Transverse colon (tissue), 4 donors: ENCODE results near the gene CYP26A1. TPM values are rescaled to one million over a fixed set of nuclear protein-coding genes. Genes with fewer than 3 reads are reported as not detected.

ENCODE experiments used
- DNase-seq: peaks from one replicate; pipeline ENCODE4 v3.0.0-alpha.2; 2019
- H3K27ac ChIP-seq, 4 donors: fragments of 200-600 bp; sonication (generic); 2 replicates each; pipeline ENCODE4 v1.5.1; 2016 to 2018; ENCODE audit warnings: inconsistent platforms in 4 of 4
- H3K27me3 ChIP-seq: fragments of 200-600 bp; sonication (generic); 2 replicates; pipeline ENCODE4 v1.5.1; 2017; ENCODE audit warnings: inconsistent platforms
- H3K36me3 ChIP-seq, 4 donors: fragments of 200-600 bp; sonication (generic); 2 replicates each; pipeline ENCODE4 v1.5.1; 2017 to 2019; ENCODE audit warnings: inconsistent platforms in 4 of 4
- H3K4me1 ChIP-seq, 4 donors: fragments of 200-600 bp; sonication (generic); 2 replicates each; pipeline ENCODE4 v1.5.1; 2017 to 2020; ENCODE audit warnings: inconsistent platforms in 4 of 4
- H3K4me3 ChIP-seq, 4 donors: fragments of 200-600 bp; sonication (generic); 1 replicate in 1 of 4; 2 replicates in 3 of 4; pipeline versions ENCODE4 v1.5.1 to v1.6.1; 2017 to 2019; ENCODE audit warnings: inconsistent platforms in 4 of 4
- H3K9me3 ChIP-seq, 2 donors: fragments of 200-600 bp; sonication (generic); 2 replicates each; pipeline ENCODE4 v1.5.1; 2017 to 2019; ENCODE audit warnings: inconsistent platforms in 2 of 2
- CTCF ChIP-seq, 5 experiments: fragments of 200-600 bp in 3 of 5; fragments of 450-650 bp in 2 of 5; sonication (generic) in 3 of 5; IDR thresholded peaks; 1 replicate in 2 of 5; 2 replicates in 3 of 5; pipeline ENCODE4 v1.5.1; 2016 to 2017; ENCODE audit warnings: antibody characterized with exemption in 5 of 5, inconsistent platforms in 3 of 5, mild to moderate bottlenecking in 2 of 5, moderate library complexity in 1 of 5
- EP300 ChIP-seq: sonication (generic); formaldehyde crosslinking; IDR thresholded peaks from one replicate; pipeline ENCODE4 v1.6.1; 2017; ENCODE audit warnings: antibody characterized with exemption, low read depth
- POLR2A ChIP-seq: fragments of 450-650 bp; IDR thresholded peaks from one replicate; pipeline ENCODE4 v1.6.1; 2016; ENCODE audit warnings: antibody characterized with exemption, mild to moderate bottlenecking, moderate library complexity
- POLR2AphosphoS5 ChIP-seq, 3 donors: sonication (generic); formaldehyde crosslinking; IDR thresholded peaks; one replicate each; pipeline ENCODE4 v1.6.1; 2016; ENCODE audit warnings: antibody characterized with exemption in 3 of 3
- WGBS, 2 donors: methylation state at CpG; one replicate each; pipeline ENCODE4 v1.1.5; 2018; ENCODE audit warnings: low coverage in 1 of 2; 5-methylcytosine and 5-hydroxymethylcytosine counted together
- in situ Hi-C, 4 donors: fragments of 200-750 bp; cut with MboI; loops; one replicate each; pipeline versions ENCODE4 v1.15.0 to v1.15.1; 2017; ENCODE audit warnings: low sequenced_read_pairs in 3 of 4, low pct_ligation_motif_present in 1 of 4, low pct_unique_long_range_greater_than_20kb in 1 of 4
- intact Hi-C: fragments of 100-400 bp; cut with DNase I; formaldehyde crosslinking; loops from one replicate; pipeline ENCODE4 v1.15.1; 2023; ENCODE audit warnings: low total_unique reads
- total RNA-seq, 4 donors: library from RNA; depleted of rRNA; stranded (reverse); fragments of >200 nt; gene quantifications; one replicate each; pipeline ENCODE4 v1.1.0, GENCODE V29; 2016

The CYP26A1 gene
- total RNA-seq, 4 donors from 2014 or later = not detected

- no peak for DNase-seq
- H3K4me3 ChIP-seq = no peak within 1 kb of the TSS
- no peak within 1 kb of the TSS for H3K27ac ChIP-seq
- intact Hi-C loops (no loop called here), in situ Hi-C loops (no loop called here)
- H3K27me3 ChIP-seq = peaks cover 71% of the 10 kb centered on the region
- TF ChIP-seq POLR2AphosphoS5 (IDR thresholded peaks at IDR 0.05) (no peak), POLR2A (no peak), EP300 (no peak), CTCF (IDR thresholded peaks at IDR 0.05) (no peak)
- H3K4me1 ChIP-seq = peaks cover 0 to 30% (median 23%) of the 10 kb centered on the region in 4 donors
- H3K36me3 ChIP-seq = no peaks in the 10 kb centered on the region
- WGBS, 2 donors = 49% methylated on average over 57 of the region's 67 CpGs; no CpG with 5 or more reads in 1 of the 2 donors
- no peaks in the 10 kb centered on the region for H3K9me3 ChIP-seq
These were observed 13.5 kb upstream of the CYP26A1 start, which contains the start of gene CYP26C1 for GRCh38 chr10:93059975-93060886. Gene CYP26C1, plus strand, starts transcription at chr10:93060798. Its CDS starts 466 bp downstream, at chr10:93061264.

- 37% methylated on average over 45 of the region's 45 CpGs; no CpG with 5 or more reads in 1 of the 2 donors for WGBS, 2 donors
- TF ChIP-seq EP300 = no peak
- TF ChIP-seq CTCF (IDR thresholded peaks at IDR 0.05) = no peak
- TF ChIP-seq POLR2A = no peak
- no peak for TF ChIP-seq POLR2AphosphoS5 (IDR thresholded peaks at IDR 0.05)
- no peaks in the 10 kb centered on the region for H3K9me3 ChIP-seq
- no peaks in the 10 kb centered on the region for H3K36me3 ChIP-seq
- no peak for DNase-seq
- H3K4me1 ChIP-seq = peaks cover 0 to 30% (median 24%) of the 10 kb centered on the region in 4 donors
- no peak overlapping the region for H3K4me3 ChIP-seq
- intact Hi-C loops (no loop called here), in situ Hi-C loops (no loop called here)
- H3K27me3 ChIP-seq = peaks cover 77% of the 10 kb centered on the region
- no peak overlapping the region for H3K27ac ChIP-seq
These were observed 12.7 kb upstream of the CYP26A1 start for GRCh38 chr10:93060887-93061593.

GRCh38 chr10:93061594-93062513 is 11.8 kb upstream of the CYP26A1 start:
- Histone ChIP-seq H3K27ac (no peak overlapping the region), H3K27me3 (peaks cover 83% of the 10 kb centered on the region), H3K4me1 (peaks cover 0 to 30% (median 24%) of the 10 kb centered on the region in 4 donors), H3K36me3 (no peaks in the 10 kb centered on the region), H3K4me3 (peak overlapping the region in 2 of 4 donors; percentile 19 to 43), H3K9me3 (no peaks in the 10 kb centered on the region)
- no peak for DNase-seq
- intact Hi-C loops (no loop called here), in situ Hi-C loops (no loop called here)
- TF ChIP-seq POLR2A (no peak), POLR2AphosphoS5 (IDR thresholded peaks at IDR 0.05) (no peak), CTCF (IDR thresholded peaks at IDR 0.05) (no peak), EP300 (no peak)
- 13% methylated on average over 48 of the region's 57 CpGs; no CpG with 5 or more reads in 1 of the 2 donors for WGBS, 2 donors
